GM19463 (cell line): Measurements from ENCODE around the gene CDC42BPA.
"Not testable (repeated sequence)": the region's sequence is repeated elsewhere in the genome, so short reads cannot be mapped to it uniquely, and the experiment has no call there.

ENCODE experiments used
- ATAC-seq: cut with Tn5 transposase; IDR thresholded peaks from one replicate; pipeline ENCODE4 v1.9.1; 2021; ENCODE audit warnings: mild to moderate bottlenecking, moderate library complexity; ENCODE audit not compliant: unreplicated experiment

CDC42BPA gene

DNA sequence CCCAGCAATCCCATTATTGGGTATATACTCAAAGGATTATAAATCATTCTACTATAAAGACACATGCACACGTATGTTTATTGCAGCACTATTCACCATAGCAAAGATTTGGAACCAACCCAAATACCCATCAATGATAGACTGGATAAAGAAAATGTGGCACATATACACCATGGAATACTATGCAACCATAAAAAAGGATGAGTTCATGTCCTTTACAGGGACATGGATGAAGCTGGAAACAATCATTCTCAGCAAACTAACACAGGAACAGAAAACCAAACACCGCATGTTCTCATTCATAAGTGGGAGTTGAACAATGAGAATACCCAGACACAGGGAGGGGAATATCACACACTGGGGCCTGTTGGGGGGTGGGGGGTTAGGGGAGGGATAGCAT, 318.7 kb downstream of the CDC42BPA start:
- ATAC-seq, result not testable (repeated sequence)

DNA sequence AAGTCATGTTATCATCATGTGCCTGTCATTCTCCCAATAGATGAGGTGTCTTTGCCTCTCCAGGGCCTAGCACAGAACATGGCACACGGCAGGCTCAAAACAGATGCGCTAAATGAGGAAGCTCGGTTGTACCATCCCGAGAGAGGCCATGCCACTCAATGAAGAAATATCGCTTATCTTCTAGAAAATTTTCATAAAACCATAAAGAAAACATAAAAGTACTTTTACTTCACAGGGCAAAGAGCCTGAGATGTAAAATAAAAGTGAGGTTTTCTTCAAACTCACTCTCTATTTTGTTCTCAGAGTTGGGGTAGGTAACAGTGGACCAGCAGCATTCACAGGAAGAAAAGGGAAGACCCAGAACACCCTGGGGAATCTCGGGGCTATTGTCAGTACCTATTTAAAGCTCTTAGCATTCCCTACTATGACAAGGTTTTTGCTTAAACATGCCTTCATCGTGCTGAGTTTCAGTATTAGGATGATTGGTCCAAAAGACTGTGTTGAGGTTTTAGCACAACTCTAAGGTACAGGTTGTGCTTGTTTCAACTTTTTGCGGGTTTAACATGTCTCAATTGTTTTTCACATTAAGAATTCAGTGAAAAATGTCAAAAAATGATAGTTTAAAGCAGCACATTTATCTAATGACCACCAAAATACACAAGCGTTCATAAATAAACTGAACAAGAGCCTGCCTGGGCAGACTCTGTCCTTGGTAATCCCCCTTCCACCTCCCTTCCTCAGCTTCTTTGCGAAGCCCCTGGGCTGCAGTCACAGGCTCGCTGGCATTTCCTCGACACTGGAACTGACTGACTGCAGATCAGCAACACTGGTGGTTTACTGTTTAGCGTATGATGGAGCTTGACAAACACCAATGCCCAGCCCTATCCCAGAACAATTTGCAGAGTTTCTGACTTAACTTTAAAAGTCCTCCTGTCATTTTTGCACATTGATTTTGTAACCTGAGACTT, 322.6 kb downstream of the CDC42BPA start:
- peak; percentile 93 for ATAC-seq

DNA sequence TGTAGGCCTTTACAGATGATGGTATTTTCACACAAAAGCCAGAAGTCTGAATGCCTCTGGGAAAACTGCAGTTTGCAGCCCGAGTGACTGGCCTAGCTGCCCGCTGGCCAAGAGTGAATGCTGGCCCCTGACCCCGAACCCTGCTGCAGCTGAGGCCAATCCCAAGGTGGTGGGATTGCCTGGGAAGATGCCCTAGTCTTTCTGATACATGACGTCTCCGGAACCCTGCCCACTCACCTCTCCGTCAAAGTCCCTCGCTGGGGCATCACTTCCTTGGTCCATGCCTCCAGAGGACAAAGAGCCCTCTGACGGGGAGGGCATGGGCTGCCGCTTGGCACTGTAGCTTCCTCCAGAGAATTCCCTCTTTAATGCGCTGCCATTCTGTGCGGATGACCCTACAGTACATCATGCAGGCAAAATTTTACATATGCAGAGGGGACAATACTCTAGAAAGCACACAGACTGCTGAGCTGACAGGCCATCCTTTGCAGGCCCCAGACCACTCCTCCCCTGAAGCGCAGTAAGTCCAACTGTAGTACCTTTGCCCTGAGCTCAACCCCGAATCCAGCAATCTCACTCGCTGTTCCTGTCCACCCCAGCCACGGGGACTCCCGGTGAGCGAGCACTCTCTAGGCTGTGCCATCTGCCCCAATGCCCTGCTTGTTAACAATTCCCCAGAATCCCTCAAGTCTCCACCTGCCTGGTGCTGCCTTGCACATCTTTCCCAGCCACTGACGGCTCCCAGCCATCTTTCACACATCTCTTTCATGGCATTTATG, 323.5 kb downstream of the CDC42BPA start:
- ATAC-seq, result no peak

DNA sequence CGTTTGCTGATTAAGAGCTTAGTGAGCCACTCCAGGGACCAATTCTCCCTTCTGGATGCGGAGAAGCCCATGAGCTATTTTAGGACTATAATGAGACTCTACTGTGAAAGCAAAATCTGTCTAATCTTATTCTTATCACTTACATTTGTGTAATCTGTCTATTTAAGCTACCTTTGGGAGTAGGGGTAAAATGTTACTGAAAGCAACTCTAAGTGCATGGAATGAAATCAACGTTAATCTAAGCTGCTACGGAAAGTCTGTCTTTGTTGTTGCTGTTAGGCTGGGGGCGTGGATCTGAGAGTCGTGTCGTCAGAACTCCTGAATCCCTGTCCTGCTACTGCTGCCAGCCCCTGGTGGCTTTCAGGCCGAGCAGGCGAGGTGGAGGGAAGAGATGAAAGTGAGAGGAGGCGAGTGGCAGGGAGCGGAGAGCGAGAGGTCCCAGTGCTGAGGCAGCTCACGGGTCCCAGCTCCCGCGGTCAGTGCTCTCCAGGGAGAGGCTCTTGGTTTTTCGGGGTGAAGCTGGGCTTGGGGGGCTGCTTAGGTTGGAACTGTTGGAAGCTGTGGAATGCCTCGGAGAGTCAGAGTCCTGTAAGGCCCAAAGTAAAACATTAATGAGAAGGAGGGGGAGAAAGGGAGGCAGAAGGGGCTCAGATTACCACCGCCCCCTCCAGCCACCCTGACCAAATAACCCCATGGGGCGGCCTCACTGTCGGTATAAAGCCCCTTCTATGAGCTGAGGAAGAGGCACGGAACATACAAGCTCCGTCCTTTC, 324.3 kb downstream of the CDC42BPA start:
- ATAC-seq, result no peak

DNA sequence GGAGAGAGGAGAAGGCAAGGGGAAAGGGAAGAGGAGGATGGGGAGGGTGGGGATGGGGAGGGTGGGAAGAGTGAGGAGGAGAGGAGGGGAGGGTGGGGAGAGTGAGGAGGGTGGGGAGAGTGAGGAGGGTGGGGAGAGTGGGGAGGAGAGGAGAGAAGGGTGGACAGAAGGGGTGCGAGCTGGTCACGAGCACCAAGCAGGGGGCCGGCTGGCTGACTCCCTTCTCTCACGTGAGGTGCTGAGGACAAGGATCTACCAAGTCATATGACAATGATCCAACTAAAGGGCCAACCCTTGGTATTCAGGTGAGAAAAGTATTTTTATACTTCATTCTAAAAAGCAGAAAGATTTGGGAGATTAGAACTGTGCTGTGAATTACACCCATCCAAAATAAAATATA, 326.4 kb downstream of the CDC42BPA start:
- no peak for ATAC-seq

DNA sequence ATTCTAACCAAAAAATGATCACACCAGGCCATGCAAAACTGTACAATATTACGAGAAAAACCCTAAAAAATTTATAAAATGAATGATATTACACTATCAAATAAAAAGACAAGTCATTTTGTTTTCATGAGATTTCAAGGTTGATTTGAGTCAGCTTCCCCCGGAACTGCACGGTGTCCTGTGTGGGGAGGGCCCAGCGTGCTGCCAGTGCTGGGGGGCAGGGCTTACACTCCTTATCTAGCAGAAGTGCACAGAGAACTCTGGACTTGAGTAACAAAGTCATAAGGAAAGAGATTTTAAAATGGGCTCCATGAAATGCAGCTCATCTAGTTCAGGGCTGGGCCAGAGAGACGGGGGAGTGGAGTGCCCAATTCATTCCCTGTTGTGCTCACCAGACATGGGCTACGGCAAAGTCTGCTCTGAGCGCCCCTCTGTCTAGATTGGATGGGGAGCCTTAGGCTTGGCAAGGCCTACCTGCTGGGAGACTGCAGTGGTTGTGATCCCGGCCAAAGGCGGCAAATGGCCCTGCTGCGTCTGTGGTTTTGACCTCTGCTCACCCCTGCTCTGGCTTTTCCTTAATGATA, 328.1 kb downstream of the CDC42BPA start:
- no peak for ATAC-seq

DNA sequence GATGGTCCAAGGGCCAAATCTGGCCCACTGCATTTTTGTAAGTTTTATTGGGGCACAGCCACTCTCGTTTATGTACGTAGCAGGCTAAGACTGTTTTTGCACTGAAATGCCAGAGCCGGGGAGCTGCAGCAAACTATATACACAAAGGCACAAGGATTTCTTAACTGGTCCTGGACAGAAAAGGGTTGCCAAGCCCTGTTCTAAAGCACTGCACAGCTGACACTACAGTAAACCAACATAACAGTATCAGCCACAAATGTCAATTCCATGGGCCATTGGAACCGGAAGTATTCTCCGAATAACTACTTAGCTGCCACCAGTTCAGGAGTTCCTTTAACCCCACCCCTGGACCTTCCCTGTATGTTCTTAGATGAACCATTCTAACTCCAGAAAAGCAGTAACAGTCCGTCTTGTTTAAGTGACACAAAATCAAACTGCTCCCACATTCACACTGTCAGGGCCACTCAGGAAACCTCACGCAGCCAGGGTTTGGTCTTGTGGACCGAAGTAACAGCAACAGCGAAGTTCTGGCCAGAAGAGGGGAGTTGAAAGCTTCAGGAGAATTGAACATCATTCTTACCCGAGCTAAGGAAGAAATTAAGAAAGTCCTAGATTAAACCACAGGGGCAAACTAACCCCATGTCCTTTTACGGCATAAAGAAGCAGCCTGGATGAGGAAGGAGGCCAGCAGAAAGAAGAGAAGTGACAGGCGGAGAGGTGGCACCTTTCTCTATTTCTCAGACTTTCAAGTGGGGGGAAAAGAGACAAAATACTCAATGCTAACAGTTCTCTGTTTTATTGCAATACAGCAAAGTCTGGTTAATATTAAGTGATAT, 329.0 kb downstream of the CDC42BPA start:
- ATAC-seq, result no peak

DNA sequence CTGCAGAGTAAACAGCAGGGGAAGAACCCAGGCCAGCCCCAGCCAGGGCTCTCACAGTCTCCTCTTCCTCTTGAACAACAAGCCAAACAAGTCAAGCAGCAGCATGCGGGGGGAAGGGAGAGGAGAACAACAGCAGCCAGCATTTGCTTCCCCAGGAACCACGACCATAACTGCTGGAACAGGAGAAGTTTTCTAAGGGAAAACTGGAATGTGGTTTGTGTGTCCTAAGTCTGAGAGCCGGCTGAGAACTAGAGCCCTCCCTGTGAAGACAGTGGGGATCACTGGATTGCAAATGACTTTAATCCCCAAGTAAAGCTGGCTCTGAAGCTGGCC, 330.0 kb downstream of the CDC42BPA start:
- ATAC-seq, result no peak

DNA sequence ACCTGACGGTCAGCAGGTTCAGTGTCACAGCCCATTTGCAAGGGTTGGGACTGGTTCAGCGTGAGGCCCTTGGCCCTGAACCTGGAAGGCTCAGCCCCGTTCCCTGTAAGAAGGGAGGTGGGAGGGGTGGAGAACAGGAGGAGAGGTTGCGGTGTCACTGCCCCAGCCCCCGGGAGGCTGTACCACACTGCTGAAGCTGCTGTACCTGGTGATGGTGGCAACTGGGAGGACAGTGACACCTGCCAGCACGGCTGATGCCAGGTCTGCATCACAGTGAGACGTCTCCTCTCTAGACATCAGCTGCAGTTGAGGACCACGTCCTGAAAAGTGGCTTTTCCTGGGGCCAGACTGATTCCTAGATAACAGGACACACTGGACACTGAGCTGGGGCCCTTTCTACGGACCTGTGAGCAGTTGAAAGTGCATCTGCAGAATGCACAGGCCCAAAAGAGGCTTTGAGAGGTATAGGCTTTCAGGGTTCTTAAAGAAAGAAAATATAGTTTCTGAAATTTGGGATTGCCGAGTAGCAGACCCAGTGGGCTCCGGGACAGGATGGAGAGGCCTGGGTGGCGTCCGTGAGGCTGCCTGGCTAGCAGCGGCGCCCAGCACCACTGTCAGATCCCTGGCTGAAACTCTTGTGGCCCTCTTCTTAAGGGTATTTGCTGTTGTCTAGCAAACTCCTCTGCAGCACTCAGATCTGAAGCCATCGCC, 330.5 kb downstream of the CDC42BPA start:
- no peak for ATAC-seq

DNA sequence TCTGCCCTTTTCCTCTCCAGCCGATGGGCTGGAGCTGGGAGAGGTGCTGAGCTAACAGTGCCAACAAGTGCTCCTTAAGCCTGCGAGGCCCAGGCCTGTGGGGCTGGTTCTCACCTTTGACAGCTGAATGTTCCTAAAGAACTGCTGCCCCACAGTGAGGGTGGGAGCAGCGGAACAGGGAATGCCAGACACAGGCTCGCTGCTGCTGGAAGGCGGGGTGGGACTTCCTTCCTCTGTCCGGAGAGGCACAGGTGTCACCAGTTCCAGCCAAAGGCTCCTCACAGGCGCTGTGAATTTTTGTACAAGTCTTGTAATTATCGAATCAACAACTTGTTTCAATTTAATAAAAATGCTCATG, 331.1 kb downstream of the CDC42BPA start:
- ATAC-seq, result no peak

DNA sequence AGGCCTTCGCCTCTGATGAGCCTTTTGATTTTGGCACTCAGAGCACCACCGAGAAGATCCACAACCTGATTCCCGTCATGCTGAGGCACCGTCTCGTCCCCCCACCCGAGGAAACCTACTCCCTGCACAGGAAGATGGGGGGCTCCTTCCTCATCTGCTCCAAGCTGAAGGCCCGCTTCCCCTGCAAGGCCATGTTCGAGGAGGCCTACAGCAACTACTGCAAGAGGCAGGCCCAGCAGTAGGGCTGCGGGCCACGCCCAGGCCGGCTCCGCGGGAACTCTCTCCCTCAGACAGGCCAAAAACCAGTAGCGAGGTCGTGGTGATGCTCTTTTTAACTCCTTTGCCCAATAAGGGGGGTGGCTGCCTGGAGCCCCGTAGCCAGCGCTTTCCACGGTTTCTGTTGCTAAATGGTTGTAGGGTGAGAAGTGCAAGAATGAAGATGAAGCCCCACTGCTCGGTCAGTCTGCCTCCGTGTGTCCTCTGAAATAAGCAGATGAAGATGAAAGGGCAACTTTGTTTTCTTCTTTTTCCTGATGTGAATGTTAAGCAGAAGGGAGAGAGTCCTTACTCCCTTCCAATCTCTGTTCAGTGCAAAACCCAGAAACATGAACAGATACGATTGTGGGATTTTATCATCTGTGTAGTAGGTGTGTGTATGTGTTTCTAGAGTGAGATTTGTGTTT, 331.7 kb downstream of the CDC42BPA start:
- ATAC-seq, result no peak

DNA sequence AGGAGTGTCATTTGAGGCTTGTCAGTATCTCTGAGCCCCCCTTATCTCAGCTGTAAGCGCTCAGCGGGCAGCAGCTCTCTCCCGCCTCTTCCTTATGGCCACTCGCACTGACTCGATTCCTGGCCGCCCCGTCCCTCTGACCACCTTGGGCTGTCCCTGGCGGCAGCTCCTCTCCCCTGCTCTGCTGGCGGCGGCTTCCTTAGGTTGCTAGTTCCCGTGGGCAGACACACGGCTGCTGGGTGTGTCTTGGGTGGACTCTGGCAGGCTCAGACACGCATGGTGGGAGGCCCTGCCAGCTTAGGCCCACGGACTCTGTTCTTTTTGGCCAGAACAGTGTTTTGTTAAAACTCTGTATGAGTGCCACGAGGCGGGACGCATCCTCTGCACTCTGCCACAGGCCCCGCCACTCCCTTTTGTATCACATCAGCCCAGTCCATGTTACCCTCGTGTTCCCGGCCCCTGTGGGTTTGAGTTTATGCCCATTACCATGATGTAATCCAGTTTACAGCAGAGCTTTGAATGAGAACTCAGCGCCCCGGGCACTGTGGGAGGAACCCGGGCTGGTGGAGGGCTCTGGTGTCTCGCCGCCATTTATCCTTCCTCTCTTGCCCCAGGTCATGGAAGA, 332.3 kb downstream of the CDC42BPA start:
- no peak for ATAC-seq

DNA sequence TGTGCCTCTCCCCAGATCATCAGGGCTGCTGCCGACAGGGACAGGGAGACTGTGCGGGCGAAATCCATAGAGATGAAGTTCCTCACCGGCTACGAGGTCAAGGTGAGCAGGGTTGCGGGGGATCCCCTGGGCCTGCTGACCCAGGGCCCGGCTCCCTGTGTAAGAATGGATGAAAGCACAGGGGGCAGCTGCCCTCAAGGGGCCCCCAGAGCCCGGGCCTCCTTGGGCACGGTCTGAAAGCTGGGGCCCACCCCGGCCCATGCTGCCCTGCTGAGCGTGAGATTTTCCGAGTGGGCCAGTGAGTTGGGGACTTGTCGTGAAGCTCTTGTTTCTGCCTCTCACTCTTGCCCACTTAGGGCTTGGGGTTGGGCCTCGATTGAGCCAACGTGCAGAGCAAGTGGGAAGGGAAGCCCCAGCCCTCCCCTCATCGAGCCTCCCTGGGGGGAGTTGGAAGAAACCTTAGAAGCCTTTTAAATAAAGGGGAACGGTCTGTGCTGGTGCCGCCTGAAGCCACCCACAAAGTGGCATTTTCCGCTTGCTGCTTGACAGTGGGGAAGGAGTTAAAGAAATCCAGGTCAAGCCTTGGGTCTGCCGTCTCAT, 333.0 kb downstream of the CDC42BPA start:
- no peak for ATAC-seq

DNA sequence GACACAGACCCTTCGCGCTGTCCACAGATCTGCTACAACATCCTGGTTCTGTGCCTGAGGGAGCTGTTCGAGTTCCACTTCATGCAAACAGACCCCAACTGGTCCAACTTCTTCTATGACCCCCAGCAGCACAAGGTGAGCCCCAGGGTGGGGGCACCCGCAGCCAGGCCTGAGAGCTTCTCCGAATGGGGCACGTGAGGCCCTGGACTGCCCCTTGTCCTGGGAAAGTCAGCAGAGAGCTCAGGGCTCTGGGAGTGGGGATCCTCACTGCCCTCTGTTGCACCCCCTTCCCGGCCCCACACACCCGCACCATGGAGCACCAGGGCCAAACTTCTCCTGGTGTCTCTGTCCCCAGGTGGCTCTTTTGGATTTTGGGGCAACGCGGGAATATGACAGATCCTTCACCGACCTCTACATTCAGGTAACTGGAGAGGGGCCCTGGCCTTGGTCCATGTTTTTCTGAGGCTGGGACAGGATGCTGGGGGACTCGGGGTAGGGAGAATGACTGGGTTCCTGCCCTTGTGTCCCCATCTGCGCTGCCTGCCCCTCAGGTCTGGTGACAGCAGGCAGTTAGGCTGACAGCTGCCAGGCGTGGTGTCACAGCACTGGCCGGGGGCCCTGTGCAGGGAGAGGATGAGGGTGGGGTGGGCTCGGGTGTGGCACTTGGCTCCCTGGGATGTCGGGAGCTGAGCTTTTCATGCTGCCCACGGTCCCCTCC, 333.6 kb downstream of the CDC42BPA start:
- ATAC-seq, result no peak

DNA sequence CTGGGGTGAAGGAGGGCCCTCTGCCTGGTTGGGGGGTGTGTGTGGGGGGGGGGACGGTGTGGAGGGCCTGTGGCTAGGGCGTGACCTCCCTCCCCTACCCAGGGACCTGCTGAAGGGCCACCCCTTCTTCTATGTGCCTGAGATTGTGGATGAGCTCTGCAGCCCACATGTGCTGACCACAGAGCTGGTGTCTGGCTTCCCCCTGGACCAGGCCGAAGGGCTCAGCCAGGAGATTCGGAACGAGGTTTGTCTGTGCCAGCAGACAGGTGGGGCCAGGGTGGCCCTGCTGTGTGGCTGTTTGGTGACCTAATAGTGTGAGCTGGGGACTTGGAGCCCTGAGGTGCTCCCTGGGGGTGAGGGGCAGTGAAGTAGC, 334.3 kb downstream of the CDC42BPA start:
- ATAC-seq, result no peak

DNA sequence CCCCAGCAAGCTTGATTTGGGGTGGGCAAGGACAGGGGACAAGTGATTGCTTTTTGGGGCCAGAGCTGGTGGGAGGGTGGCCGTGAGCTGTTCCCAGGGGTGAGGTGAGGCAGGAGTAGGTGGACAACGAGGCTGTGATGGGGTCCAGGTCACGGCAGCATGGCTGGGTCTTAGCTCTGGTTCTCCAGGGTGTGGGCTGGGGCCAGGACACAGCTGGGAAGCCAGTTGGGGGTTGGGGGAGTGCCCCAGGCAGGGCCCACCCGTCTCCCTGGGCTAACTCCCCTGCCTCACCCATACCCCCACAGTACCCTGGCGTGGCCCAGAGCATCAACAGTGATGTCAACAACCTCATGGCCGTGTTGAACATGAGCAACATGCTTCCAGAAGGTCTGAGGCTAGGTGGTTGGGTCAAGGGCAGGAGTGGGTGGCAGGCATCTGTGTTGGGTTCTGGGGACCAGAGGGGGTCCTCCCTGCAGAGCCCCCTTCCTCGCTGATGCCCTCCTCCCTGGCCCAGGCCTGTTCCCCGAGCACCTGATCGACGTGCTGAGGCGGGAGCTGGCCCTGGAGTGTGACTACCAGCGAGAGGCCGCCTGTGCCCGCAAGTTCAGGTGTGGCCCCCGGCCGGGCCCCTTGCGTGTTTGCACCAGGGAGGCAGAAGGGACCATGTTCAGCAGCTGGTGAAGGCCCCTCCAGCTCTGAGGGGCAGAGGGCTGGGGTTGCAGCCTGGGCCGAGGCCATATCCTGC, 334.9 kb downstream of the CDC42BPA start:
- ATAC-seq, result no peak
